ENCODE data around the gene SYNE3. TPM values are rescaled to one million over a fixed set of nuclear protein-coding genes. Genes with fewer than 3 reads are reported as not detected.

SYNE3 gene
- total RNA-seq, 5 donors from 2014 or later (not counting 1 experiment from before 2014, with no cell fraction given), result 55.6 to 92.3 (median 77.8) TPM

GRCh38 chr14:95515596-95516552, 576 bp downstream of the SYNE3 start:
- Histone ChIP-seq H3K27ac (ENCODE audit: low read length) (peak overlapping the region; percentile 76), H3K36me3 (ENCODE audit: control insufficient read depth in 2 of 2, extremely low read depth in 1 of 2, insufficient read depth in 1 of 2, low read length in 1 of 2) (peaks cover 0 to 3% of the 10 kb centered on the region in 2 donors), H3K9me3 (no peaks in the 10 kb centered on the region), H3K4me1 (ENCODE audit: control insufficient read depth in 1 of 2, extremely low read depth in 1 of 2, insufficient read depth in 2 of 2, low read length in 2 of 2) (peaks cover 31 to 70% of the 10 kb centered on the region in 2 experiments), H3K27me3 (replicated peaks in 1 of 2; ENCODE audit: control insufficient read depth in 2 of 2, extremely low read depth in 1 of 2, insufficient read depth in 2 of 2, low read length in 1 of 2) (no peaks in the 10 kb centered on the region), H3K4me3 (ENCODE audit: control insufficient read depth in 1 of 2, extremely low read depth in 1 of 2, low read length in 1 of 2) (peak overlapping the region; percentile 63 to 77)
- Mint-ChIP-seq H3K9me3 (no peaks in the 10 kb centered on the region), H3K27me3 (no peaks in the 10 kb centered on the region), H3K36me3 (peaks cover 10% of the 10 kb centered on the region), H3K4me3 (peak overlapping the region; percentile 84 to 90 (median 88)), H3K4me1 (peaks cover 67 to 77% (median 73%) of the 10 kb centered on the region in 3 donors), H3K27ac (peak overlapping the region; percentile 91 to 92)
- ChIA-PET POLR2A (interaction anchor here (0.6 to 0.9 kb wide), 4 partner anchors 18 to 353 kb away, joined by 3 to 8 read pairs (median 3); no protein-coding TSS in a partner anchor), CTCF (interaction anchor here (0.5 to 2.8 kb wide), 9 partner anchors 10 to 827 kb away, joined by 3 to 20 read pairs (median 5); no protein-coding TSS in a partner anchor)
- 4% methylated on average over 31 of the region's 50 CpGs for WGBS (ENCODE audit: insufficient coverage)
- ATAC-seq (replicated peaks in 1 of 4) (peak; percentile 78 to 92 (median 80)), DNase-seq (peak; percentile 61 to 92 (median 81))

GRCh38 chr14:95515080-95515489, 1.4 kb downstream of the SYNE3 start:
- H3K9me3 ChIP-seq, result no peaks in the 10 kb centered on the region
- ATAC-seq (replicated peaks in 1 of 4) (no peak), DNase-seq (peak in 1 of 35 experiments; percentile 39)
- POLR2A ChIA-PET, result interaction anchor here (0.6 to 0.9 kb wide), 2 partner anchors 46 to 52 kb away, joined by 3 to 8 read pairs; no protein-coding TSS in a partner anchor
- WGBS (ENCODE audit: insufficient coverage), result 13% methylated on average over 6 of the region's 9 CpGs
- H3K4me1 Mint-ChIP-seq, result peaks cover 69 to 80% (median 74%) of the 10 kb centered on the region in 3 donors
- peak overlapping the region; percentile 63 to 77 for H3K4me3 ChIP-seq (ENCODE audit: control insufficient read depth in 1 of 2, extremely low read depth in 1 of 2, low read length in 1 of 2)
- H3K36me3 ChIP-seq (ENCODE audit: control insufficient read depth in 2 of 2, extremely low read depth in 1 of 2, insufficient read depth in 1 of 2, low read length in 1 of 2), result peaks cover 0 to 8% of the 10 kb centered on the region in 2 donors
- H3K9me3 Mint-ChIP-seq, result no peaks in the 10 kb centered on the region
- peak overlapping the region; percentile 84 to 90 (median 88) for H3K4me3 Mint-ChIP-seq
- H3K27me3 Mint-ChIP-seq, result no peaks in the 10 kb centered on the region
- H3K4me1 ChIP-seq (ENCODE audit: control insufficient read depth in 1 of 2, extremely low read depth in 1 of 2, insufficient read depth in 2 of 2, low read length in 2 of 2), result peaks cover 25 to 62% of the 10 kb centered on the region in 2 experiments
- CTCF ChIA-PET, result interaction anchor here in 1 of 2 donors (1.3 to 2.8 kb wide), 2 partner anchors 12 to 73 kb away, joined by 5 to 20 read pairs; no protein-coding TSS in a partner anchor
- H3K27ac Mint-ChIP-seq, result peak overlapping the region; percentile 86 to 92
- peak overlapping the region; percentile 76 for H3K27ac ChIP-seq (ENCODE audit: low read length)
- H3K36me3 Mint-ChIP-seq, result peaks cover 13% of the 10 kb centered on the region
- no peaks in the 10 kb centered on the region for H3K27me3 ChIP-seq (replicated peaks in 1 of 2; ENCODE audit: control insufficient read depth in 2 of 2, extremely low read depth in 1 of 2, insufficient read depth in 2 of 2, low read length in 1 of 2)

GRCh38 chr14:95514131-95515079, 2.0 kb downstream of the SYNE3 start:
- ChIA-PET CTCF (interaction anchor here in 1 of 2 donors (2.8 kb wide), 1 partner anchor 13 kb away, joined by 20 read pairs; no protein-coding TSS in a partner anchor), POLR2A (interaction anchor here in 1 of 2 donors (0.6 kb wide), 1 partner anchor 45 kb away, joined by 8 read pairs; no protein-coding TSS in a partner anchor)
- Histone ChIP-seq H3K4me3 (ENCODE audit: control insufficient read depth in 1 of 2, extremely low read depth in 1 of 2, low read length in 1 of 2) (peak overlapping the region; percentile 63 to 77), H3K36me3 (ENCODE audit: control insufficient read depth in 2 of 2, extremely low read depth in 1 of 2, insufficient read depth in 1 of 2, low read length in 1 of 2) (peaks cover 0 to 11% of the 10 kb centered on the region in 2 donors), H3K9me3 (no peaks in the 10 kb centered on the region), H3K27ac (ENCODE audit: low read length) (peak overlapping the region; percentile 76), H3K4me1 (ENCODE audit: control insufficient read depth in 1 of 2, extremely low read depth in 1 of 2, insufficient read depth in 2 of 2, low read length in 2 of 2) (peaks cover 21 to 61% of the 10 kb centered on the region in 2 experiments), H3K27me3 (replicated peaks in 1 of 2; ENCODE audit: control insufficient read depth in 2 of 2, extremely low read depth in 1 of 2, insufficient read depth in 2 of 2, low read length in 1 of 2) (no peaks in the 10 kb centered on the region)
- Mint-ChIP-seq H3K4me3 (peak overlapping the region; percentile 84 to 90 (median 88)), H3K27me3 (no peaks in the 10 kb centered on the region), H3K27ac (peak overlapping the region; percentile 86 to 92), H3K9me3 (no peaks in the 10 kb centered on the region), H3K4me1 (peaks cover 68 to 79% (median 74%) of the 10 kb centered on the region in 3 donors), H3K36me3 (peaks cover 17% of the 10 kb centered on the region)
- ATAC-seq (replicated peaks in 1 of 4), result no peak
- WGBS (ENCODE audit: insufficient coverage), result 83% methylated on average over 18 of the region's 18 CpGs
- no peak for DNase-seq

GRCh38 chr14:95513291-95513690, 3.2 kb downstream of the SYNE3 start:
- H3K36me3 Mint-ChIP-seq, result peaks cover 23% of the 10 kb centered on the region
- no peak for ATAC-seq (replicated peaks in 1 of 4)

GRCh38 chr14:95511687-95512086, 4.8 kb downstream of the SYNE3 start:
- ATAC-seq (replicated peaks in 1 of 4), result no peak
- WGBS (ENCODE audit: insufficient coverage), result 92% methylated on average over 2 of the region's 5 CpGs
- H3K27ac ChIP-seq (ENCODE audit: low read length), result no peak overlapping the region
- CTCF ChIA-PET, result interaction anchor here in 1 of 2 donors (1.0 kb wide), 1 partner anchor 12 kb away, joined by 3 read pairs; no protein-coding TSS in a partner anchor
- H3K27ac Mint-ChIP-seq, result peak overlapping the region; percentile 78 to 81
- POLR2A ChIA-PET, result interaction anchor here in 1 of 2 donors (0.9 kb wide), 1 partner anchor 52 kb away, joined by 3 read pairs; no protein-coding TSS in a partner anchor
- no peak overlapping the region for H3K4me3 Mint-ChIP-seq
- H3K9me3 Mint-ChIP-seq, result no peaks in the 10 kb centered on the region
- H3K36me3 ChIP-seq (ENCODE audit: control insufficient read depth in 2 of 2, extremely low read depth in 1 of 2, insufficient read depth in 1 of 2, low read length in 1 of 2), result peaks cover 0 to 17% of the 10 kb centered on the region in 2 donors
- H3K4me1 Mint-ChIP-seq, result peaks cover 62 to 79% (median 72%) of the 10 kb centered on the region in 3 donors
- no peak for DNase-seq
- no peaks in the 10 kb centered on the region for H3K27me3 Mint-ChIP-seq
- H3K4me3 ChIP-seq (ENCODE audit: control insufficient read depth in 1 of 2, extremely low read depth in 1 of 2, low read length in 1 of 2), result no peak overlapping the region
- no peaks in the 10 kb centered on the region for H3K27me3 ChIP-seq (replicated peaks in 1 of 2; ENCODE audit: control insufficient read depth in 2 of 2, extremely low read depth in 1 of 2, insufficient read depth in 2 of 2, low read length in 1 of 2)
- peaks cover 5 to 58% of the 10 kb centered on the region in 2 experiments for H3K4me1 ChIP-seq (ENCODE audit: control insufficient read depth in 1 of 2, extremely low read depth in 1 of 2, insufficient read depth in 2 of 2, low read length in 2 of 2)
- H3K9me3 ChIP-seq, result no peaks in the 10 kb centered on the region
- H3K36me3 Mint-ChIP-seq, result peaks cover 29% of the 10 kb centered on the region

More at GRCh38 chr14:95513291-95513690, 3.2 kb downstream of the SYNE3 start:
- peaks cover 0 to 11% of the 10 kb centered on the region in 2 donors for H3K36me3 ChIP-seq (ENCODE audit: control insufficient read depth in 2 of 2, extremely low read depth in 1 of 2, insufficient read depth in 1 of 2, low read length in 1 of 2)
- no CpG with 5 or more reads among the region's 6 CpGs for WGBS (ENCODE audit: insufficient coverage)
- Mint-ChIP-seq H3K4me1 (peaks cover 66 to 79% (median 71%) of the 10 kb centered on the region in 3 donors), H3K27ac (peak overlapping the region; percentile 51 to 58), H3K4me3 (peak overlapping the region in 1 of 3 donors; percentile 88), H3K9me3 (no peaks in the 10 kb centered on the region), H3K27me3 (no peaks in the 10 kb centered on the region)
- H3K4me1 ChIP-seq (ENCODE audit: control insufficient read depth in 1 of 2, extremely low read depth in 1 of 2, insufficient read depth in 2 of 2, low read length in 2 of 2), result peaks cover 10 to 60% of the 10 kb centered on the region in 2 experiments
- POLR2A ChIA-PET, result no interaction called here
- CTCF ChIA-PET, result interaction anchor here in 1 of 2 donors (0.6 to 1.3 kb wide), 4 partner anchors 9 to 68 kb away, joined by 3 to 5 read pairs (median 3); no protein-coding TSS in a partner anchor
- H3K27me3 ChIP-seq (replicated peaks in 1 of 2; ENCODE audit: control insufficient read depth in 2 of 2, extremely low read depth in 1 of 2, insufficient read depth in 2 of 2, low read length in 1 of 2), result no peaks in the 10 kb centered on the region
- no peak overlapping the region for H3K4me3 ChIP-seq (ENCODE audit: control insufficient read depth in 1 of 2, extremely low read depth in 1 of 2, low read length in 1 of 2)
- H3K9me3 ChIP-seq, result no peaks in the 10 kb centered on the region
- no peak for DNase-seq
- H3K27ac ChIP-seq (ENCODE audit: low read length), result no peak overlapping the region
